AG04450 (cell line): ENCODE results near the gene OVOL2. TPM values are rescaled to one million over a fixed set of nuclear protein-coding genes. Genes with fewer than 3 reads are reported as not detected.

Experiments used
- CTCF ChIA-PET: fragments of 300-600, 350-600 bp; formaldehyde crosslinking; extraction: SDS; loops from one replicate; lab custom pipeline; 2022; ENCODE audit warnings: antibody characterized with exemption, inconsistent platforms; lab: Charles Lee
- POLR2A ChIA-PET: fragments of 350-600 bp; formaldehyde crosslinking; extraction: SDS; loops from one replicate; lab custom pipeline; 2021; ENCODE audit warnings: antibody characterized with exemption, inconsistent platforms; lab: Yijun Ruan, JAX
- DNase-seq: peaks from one replicate; pipeline ENCODE4 v3.0.0-alpha.2; 2011; ENCODE audit warnings: low read depth, low spot score
- H3K27ac ChIP-seq: one replicate; pipeline ENCODE4 v1.5.1; 2012; ENCODE audit warnings: low read depth, low read length, control low read depth
- H3K27me3 ChIP-seq: one replicate; pipeline ENCODE4 v1.6.0; 2012; ENCODE audit warnings: low read length; ENCODE audit not compliant: control insufficient read depth, insufficient read depth
- H3K4me3 ChIP-seq: 2 replicates; pipeline ENCODE4 v1.5.1; 2011; ENCODE audit warnings: mild to moderate bottlenecking, low read depth, low read length, control low read depth
- H3K9me3 ChIP-seq: 2 replicates; pipeline ENCODE4 v1.5.1; 2012; ENCODE audit warnings: low read length; ENCODE audit not compliant: control insufficient read depth, insufficient read depth
- polyA plus RNA-seq: library from polyadenylated mRNA; depleted of rRNA; stranded (reverse); fragments of >200 nt; gene quantifications from 2 replicates; pipeline ENCODE4 v1.2.3, GENCODE V29; 2011
- TF ChIP-seq, protein P1 (sequence below): IDR thresholded peaks from 2 replicates; pipeline ENCODE4 v1.5.1; 2011; ENCODE audit warnings: low read depth, low read length, control low read depth, inconsistent platforms

The OVOL2 gene
- polyA plus RNA-seq, 1 experiment: not detected

DNA sequence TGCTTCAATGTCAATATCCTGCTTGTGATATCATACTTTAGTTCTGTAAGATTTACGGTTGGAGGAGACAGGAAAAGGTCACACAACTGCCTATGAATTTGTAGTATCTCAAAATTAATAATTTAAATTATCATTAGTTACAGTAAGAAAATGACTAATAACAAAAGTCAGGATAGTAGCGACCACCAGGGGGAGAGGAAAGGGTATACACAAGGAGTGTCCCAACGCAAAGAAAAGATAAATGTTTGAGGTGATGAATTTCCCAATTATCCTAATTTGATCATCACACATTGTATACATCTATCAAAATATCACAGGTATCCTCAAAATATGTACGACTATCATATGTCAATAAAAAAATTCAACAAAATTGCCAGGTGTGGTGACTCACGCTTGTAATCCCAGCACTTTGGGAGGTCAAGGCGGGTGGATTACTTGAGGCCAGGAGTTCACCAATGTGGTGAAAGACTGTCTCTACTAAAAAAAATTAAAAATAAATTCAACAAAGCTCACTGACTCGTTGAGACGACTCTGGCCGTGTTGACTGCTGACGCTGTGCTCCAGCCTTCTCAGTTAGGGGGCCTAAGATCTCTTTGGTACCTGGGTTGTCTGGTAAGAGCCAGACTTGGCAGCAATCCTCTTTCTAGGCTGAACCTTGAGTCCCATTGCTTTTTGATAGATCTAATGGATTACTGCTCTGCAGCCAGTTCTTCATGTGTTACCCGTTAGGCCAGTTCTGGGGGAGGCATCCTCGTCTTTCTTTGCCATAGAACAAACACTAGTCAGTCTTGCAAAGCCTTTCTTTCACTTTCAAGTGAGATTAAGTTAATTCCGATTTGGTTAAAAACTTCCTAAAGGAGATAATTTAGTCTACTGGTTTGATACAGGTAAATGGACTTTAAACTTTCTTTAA, 9.0 kb upstream of the OVOL2 start:
- ChIA-PET CTCF (no interaction called here), POLR2A (no interaction called here)
- DNase-seq: no peak
- Histone ChIP-seq H3K27me3 (peaks cover 3% of the 10 kb centered on the region), H3K4me3 (no peak overlapping the region), H3K9me3 (no peaks in the 10 kb centered on the region), H3K27ac (no peak overlapping the region)
- TF ChIP-seq, protein P1, sequence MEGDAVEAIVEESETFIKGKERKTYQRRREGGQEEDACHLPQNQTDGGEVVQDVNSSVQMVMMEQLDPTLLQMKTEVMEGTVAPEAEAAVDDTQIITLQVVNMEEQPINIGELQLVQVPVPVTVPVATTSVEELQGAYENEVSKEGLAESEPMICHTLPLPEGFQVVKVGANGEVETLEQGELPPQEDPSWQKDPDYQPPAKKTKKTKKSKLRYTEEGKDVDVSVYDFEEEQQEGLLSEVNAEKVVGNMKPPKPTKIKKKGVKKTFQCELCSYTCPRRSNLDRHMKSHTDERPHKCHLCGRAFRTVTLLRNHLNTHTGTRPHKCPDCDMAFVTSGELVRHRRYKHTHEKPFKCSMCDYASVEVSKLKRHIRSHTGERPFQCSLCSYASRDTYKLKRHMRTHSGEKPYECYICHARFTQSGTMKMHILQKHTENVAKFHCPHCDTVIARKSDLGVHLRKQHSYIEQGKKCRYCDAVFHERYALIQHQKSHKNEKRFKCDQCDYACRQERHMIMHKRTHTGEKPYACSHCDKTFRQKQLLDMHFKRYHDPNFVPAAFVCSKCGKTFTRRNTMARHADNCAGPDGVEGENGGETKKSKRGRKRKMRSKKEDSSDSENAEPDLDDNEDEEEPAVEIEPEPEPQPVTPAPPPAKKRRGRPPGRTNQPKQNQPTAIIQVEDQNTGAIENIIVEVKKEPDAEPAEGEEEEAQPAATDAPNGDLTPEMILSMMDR: no peak

DNA sequence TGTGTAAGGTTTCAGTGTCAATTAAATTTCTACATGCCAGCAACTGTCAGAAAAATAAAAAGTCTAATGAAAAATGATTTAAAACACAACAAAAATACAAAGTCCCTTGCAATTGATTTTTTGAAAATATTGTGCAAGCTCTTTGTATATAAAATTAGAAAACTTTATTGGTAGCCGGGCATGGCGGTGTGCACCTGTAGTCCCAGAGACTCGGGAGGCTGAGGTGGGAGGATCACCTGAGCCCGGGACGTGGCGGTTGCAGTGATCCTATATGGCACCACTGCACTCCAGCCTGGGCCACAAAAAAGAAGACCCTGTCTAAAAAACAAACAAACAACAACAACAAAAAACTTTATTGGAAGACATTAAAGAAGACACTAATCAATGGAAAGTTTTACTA, 6.0 kb upstream of the OVOL2 start:
- Histone ChIP-seq H3K27me3 (peaks cover 25% of the 10 kb centered on the region), H3K4me3 (no peak overlapping the region), H3K27ac (no peak overlapping the region), H3K9me3 (no peaks in the 10 kb centered on the region; the same call in 1 of the 2 replicates)
- TF ChIP-seq, protein P1: no peak
- ChIA-PET CTCF (no interaction called here), POLR2A (no interaction called here)
- no peak for DNase-seq

DNA sequence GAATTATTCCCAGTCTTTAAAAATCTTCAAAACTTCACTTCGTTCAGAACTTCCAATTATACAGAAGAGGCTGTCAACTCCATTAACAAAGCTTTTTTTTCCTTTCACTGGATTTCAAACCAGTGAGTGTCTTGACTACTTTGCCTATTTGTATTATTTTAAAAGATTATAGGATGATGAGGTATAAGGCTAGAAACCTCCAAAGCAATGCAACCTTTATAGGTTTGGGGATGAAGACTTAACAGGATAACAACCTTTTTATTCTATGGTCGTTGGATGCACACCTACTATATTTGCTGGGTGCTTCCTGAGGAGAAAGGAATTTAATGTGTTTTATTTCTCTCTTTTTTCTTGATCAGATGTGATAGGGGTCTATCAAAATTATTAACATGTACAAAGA, 1.9 kb upstream of the OVOL2 start:
- H3K9me3 ChIP-seq: no peaks in the 10 kb centered on the region; the same call in 1 of the 2 replicates
- no peak for DNase-seq
- CTCF ChIA-PET: no interaction called here
- H3K4me3 ChIP-seq: no peak overlapping the region
- TF ChIP-seq, protein P1: no peak
- peaks cover 58% of the 10 kb centered on the region for H3K27me3 ChIP-seq
- H3K27ac ChIP-seq: no peak overlapping the region
- POLR2A ChIA-PET: no interaction called here

DNA sequence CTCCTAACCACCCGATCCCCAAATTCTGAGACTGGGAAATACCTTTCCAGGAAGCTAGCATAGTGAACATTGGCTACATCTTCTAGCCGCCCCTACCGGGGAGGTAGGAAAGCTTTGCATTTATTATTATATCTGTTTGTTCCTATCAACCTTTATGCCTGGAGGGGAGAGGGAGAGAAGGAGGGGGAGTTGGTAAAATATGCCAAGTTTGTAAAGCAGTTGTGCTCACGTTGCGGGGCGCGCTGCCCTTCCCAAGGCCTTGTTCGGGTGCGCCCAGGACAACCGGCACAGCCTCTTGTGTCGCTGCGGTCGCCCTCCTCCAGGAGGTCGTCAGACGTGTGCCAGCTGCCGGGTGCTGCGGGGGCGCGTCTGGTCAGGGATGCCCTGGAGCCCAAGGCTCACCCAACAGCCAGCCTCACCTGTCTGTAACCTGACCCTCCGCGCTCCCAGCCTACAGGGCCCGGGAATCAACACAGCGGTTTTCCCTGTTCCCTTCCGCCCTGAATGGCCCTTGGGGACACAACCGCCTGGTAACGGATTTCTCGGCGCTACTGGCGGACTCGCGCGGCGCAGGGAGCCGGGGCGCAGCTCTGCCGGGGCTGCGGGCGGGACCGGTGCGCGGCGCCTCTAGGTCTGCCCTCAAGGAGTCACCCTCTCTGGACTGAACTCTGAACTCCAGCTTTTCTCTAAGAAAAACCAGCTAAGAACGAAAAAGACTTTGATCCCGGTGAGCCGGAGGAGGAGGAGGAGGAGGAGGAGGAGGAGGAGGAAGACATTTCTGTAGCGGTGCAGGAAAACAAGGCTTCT, 1.1 kb upstream of the OVOL2 start:
- H3K27ac ChIP-seq: no peak overlapping the region
- no peak for DNase-seq
- TF ChIP-seq, protein P1: no peak
- peaks cover 65% of the 10 kb centered on the region for H3K27me3 ChIP-seq
- H3K4me3 ChIP-seq: no peak overlapping the region
- POLR2A ChIA-PET: no interaction called here
- CTCF ChIA-PET: no interaction called here
- H3K9me3 ChIP-seq: no peaks in the 10 kb centered on the region; the same call in 1 of the 2 replicates

DNA sequence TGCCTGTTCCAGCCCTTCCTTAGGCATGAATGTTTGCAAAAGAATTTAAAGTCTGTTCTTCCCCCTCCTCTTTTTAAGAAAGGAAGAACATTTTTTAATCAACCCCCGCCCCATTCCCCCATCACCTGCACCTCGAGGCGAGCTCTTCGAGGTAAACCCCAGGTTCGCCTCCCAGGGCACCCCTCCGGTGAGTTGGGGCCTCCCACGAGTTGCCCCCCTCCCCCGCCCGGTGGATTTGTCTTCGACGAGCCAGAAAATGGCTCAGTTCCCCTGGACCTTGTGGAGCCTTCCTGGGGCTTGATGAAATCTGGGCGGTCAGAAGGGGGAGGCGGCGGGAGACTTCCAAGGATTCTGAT, 256 bp upstream of the OVOL2 start:
- TF ChIP-seq, protein P1: no peak

More for the DNA sequence above, 256 bp upstream of the OVOL2 start:
- CTCF ChIA-PET: interaction anchor here (0.5 kb wide), 1 partner anchor 100 kb away, joined by 4 read pairs; no protein-coding TSS in a partner anchor
- no peak for DNase-seq
- no peak overlapping the region for H3K4me3 ChIP-seq
- no peaks in the 10 kb centered on the region; the same call in 1 of the 2 replicates for H3K9me3 ChIP-seq
- peaks cover 69% of the 10 kb centered on the region for H3K27me3 ChIP-seq
- POLR2A ChIA-PET: no interaction called here
- H3K27ac ChIP-seq: no peak overlapping the region
